Measurements from ENCODE around the gene SUSD4. TPM values are rescaled to one million over a fixed set of nuclear protein-coding genes. Genes with fewer than 3 reads are reported as not detected.

SUSD4 gene
- total RNA-seq, 1 donor from 2014 or later: 0.13 TPM

- DNase-seq (ENCODE audit: low read depth in 2 of 2): no peak
Measured at GRCh38 chr1:223330466-223330865, 33.5 kb downstream of the SUSD4 start.

- DNase-seq (ENCODE audit: low read depth in 2 of 2): no peak
Measured at GRCh38 chr1:223329664-223330415, 34.1 kb downstream of the SUSD4 start.

- DNase-seq (ENCODE audit: low read depth in 2 of 2): no peak
Measured at GRCh38 chr1:223329252-223329651, 34.7 kb downstream of the SUSD4 start.

GRCh38 chr1:223328566-223328965 is 35.4 kb downstream of the SUSD4 start:
- no peak for DNase-seq (ENCODE audit: low read depth in 2 of 2)

GRCh38 chr1:223326776-223327175 is 37.2 kb downstream of the SUSD4 start:
- no peak for DNase-seq (ENCODE audit: low read depth in 2 of 2)

- DNase-seq (ENCODE audit: low read depth in 2 of 2): no peak
Measured at GRCh38 chr1:223323491-223324484, 40.2 kb downstream of the SUSD4 start.

GRCh38 chr1:223322868-223323267 is 41.1 kb downstream of the SUSD4 start:
- no peak for DNase-seq (ENCODE audit: low read depth in 2 of 2)

GRCh38 chr1:223320959-223321358 is 43.0 kb downstream of the SUSD4 start:
- no peak for DNase-seq (ENCODE audit: low read depth in 2 of 2)

- DNase-seq (ENCODE audit: low read depth in 2 of 2): no peak
Measured at GRCh38 chr1:223319905-223320580, 43.9 kb downstream of the SUSD4 start.

- no peak for DNase-seq (ENCODE audit: low read depth in 2 of 2)
Measured at GRCh38 chr1:223319398-223319797, 44.6 kb downstream of the SUSD4 start.

GRCh38 chr1:223316082-223316481 is 47.9 kb downstream of the SUSD4 start:
- no peak for DNase-seq (ENCODE audit: low read depth in 2 of 2)

- no peak for DNase-seq (ENCODE audit: low read depth in 2 of 2)
Measured at GRCh38 chr1:223315665-223316064, 48.3 kb downstream of the SUSD4 start.

- DNase-seq (ENCODE audit: low read depth in 2 of 2): no peak
Measured at GRCh38 chr1:223313415-223313754, 50.6 kb downstream of the SUSD4 start.

GRCh38 chr1:223312705-223313414 is 51.1 kb downstream of the SUSD4 start:
- no peak for DNase-seq (ENCODE audit: low read depth in 2 of 2)

GRCh38 chr1:223312273-223312672 is 51.7 kb downstream of the SUSD4 start:
- no peak for DNase-seq (ENCODE audit: low read depth in 2 of 2)

- no peak for DNase-seq (ENCODE audit: low read depth in 2 of 2)
Measured at GRCh38 chr1:223311826-223312225, 52.1 kb downstream of the SUSD4 start.

- DNase-seq (ENCODE audit: low read depth in 2 of 2): no peak
Measured at GRCh38 chr1:223308136-223308535, 55.8 kb downstream of the SUSD4 start.

GRCh38 chr1:223307544-223307943 is 56.4 kb downstream of the SUSD4 start:
- no peak for DNase-seq (ENCODE audit: low read depth in 2 of 2)

- DNase-seq (ENCODE audit: low read depth in 2 of 2): no peak
Measured at GRCh38 chr1:223304931-223305330, 59.0 kb downstream of the SUSD4 start.

GRCh38 chr1:223301371-223301770 is 62.6 kb downstream of the SUSD4 start:
- DNase-seq (ENCODE audit: low read depth in 2 of 2): no peak

GRCh38 chr1:223299553-223299952 is 64.4 kb downstream of the SUSD4 start:
- no peak for DNase-seq (ENCODE audit: low read depth in 2 of 2)
